Activated CD4-positive, CD25-positive, alpha-beta regulatory T cell treated with anti-CD3 and anti-CD28 coated beads, Interleukin-2, amount 50 U/mL, for 16 hours (primary cell): Measurements from ENCODE around the gene CFDP1.

Source experiments
- DNase-seq: peaks from one replicate; pipeline ENCODE4 v3.0.0-alpha.2; 2020; ENCODE audit warnings: low read depth, low spot score

CFDP1 gene

DNA sequence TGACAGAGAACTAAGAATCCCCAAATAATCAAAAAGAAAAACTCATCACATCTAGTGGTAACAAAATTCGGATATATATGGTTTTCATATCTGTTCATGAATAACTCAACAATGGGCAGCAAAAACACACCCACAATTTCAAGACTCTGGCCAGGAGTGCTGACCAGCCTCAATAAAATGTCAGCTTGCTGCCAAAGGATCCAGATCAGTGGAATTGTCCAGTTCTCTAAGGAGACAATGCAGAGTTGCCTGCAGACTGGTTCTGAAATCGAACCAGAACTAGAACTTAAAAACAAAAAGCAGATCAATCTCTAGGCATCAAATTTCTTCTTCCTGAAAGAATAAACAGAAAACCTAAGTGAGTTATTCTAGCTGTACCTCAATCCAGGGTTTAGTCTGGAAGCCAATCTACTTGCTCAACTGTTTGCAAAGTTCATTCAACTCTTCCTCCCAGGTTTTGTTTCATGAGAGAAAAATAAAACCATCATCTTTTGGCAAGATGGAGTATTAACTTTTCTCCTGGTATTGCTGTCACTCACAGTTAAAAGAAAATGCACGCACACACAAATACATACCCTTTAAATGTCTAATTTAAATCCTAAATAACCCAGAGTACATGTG lies 61.0 kb downstream of the CFDP1 start:
- DNase-seq, result no peak

DNA sequence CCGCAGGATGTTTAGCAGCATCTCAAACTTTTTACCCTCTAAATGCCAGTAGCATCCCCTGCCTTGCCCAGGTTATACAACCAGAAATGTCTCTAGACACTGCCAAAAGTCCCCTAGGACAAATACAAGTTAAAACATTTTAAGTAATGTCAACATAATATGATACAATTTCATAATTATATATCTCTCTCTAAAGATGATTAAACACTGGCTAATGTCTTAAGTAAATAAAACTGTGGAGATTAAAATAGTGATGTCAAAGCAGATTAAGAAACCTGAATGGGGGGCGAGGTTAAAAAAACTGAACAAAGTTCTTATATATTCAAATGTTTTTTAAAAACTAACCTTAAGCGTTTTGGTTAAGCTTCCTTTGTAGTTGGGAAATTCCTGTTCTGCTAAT lies 62.1 kb downstream of the CFDP1 start:
- no peak for DNase-seq

DNA sequence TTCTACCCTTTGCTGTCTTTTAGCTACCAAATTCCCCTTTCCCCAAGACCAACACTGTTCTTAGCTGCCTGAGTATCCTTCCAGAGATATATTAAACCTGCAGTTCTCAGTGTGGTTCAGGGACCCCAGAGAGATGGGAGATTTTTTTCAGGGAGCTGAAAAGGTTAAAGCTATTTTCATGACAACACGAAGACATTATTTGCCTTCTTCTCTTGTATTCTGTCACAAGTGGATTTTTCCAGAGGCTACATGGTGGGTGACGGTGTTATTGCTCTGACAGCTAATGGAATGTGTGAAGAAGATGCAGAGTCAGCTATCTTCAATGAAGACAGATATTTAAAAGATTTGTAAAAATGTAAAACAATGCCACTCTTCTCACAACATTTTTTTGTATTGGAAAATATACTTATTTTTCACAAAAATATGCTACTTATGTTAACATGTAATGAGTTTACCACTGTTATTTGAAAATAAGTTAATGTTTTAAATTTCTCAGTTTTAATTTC lies 69.0 kb downstream of the CFDP1 start:
- DNase-seq, result no peak

DNA sequence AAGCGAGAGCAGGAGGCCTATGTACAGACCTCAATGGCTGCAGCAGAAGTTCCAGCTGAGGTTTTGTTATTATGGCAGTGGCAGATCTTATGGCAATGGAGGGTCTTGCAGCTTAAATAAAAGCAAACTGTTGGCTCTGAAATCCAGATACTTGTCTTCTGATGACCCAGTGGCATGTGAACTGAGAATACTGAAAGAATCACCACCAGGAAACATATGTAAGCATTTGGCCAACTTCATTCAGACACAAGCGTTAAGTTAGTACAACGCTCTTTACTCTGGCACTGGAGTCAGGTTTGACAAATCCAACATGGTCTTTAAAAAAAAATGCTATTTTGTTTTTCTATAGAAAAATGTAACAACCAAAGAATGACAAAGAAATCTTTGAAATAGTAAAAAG lies 70.5 kb downstream of the CFDP1 start:
- no peak for DNase-seq

DNA sequence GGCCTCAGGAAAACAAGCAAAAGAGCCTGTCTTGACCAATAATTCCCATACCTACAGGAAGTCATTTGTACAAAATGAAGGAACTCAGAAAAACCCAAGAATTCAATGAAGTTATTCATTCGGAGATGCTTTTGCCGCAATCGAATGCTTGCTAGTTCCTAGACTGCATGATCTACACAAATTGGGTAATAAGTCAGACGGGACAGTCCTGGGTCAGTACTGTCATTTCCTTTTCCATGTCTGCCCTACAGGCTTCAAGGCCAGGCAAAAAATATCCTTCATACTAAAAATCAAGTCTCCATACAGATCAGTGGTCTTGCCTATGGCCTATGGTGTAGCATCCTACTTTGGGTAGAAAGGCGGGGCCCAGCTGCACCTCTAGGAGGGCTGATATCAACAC lies 71.4 kb downstream of the CFDP1 start:
- no peak for DNase-seq

DNA sequence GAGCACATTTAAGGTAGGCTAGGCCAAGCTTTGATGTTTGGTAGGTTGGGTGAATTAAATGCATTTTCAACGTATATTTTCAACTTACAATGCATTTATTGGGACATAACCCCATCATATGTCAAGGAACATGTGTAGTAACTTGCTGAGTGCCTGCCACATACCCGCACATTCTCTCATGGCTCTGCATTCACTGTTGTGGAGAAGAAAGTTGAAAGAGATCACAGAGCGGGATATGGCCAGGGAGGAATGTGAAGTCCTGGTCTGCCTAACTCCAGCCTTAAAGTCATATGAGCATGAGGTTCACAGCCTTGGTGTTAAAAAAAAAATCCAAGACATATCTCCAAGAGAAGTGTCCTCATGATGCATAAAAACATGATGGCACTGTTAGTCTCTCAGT lies 79.1 kb downstream of the CFDP1 start:
- DNase-seq, result no peak

DNA sequence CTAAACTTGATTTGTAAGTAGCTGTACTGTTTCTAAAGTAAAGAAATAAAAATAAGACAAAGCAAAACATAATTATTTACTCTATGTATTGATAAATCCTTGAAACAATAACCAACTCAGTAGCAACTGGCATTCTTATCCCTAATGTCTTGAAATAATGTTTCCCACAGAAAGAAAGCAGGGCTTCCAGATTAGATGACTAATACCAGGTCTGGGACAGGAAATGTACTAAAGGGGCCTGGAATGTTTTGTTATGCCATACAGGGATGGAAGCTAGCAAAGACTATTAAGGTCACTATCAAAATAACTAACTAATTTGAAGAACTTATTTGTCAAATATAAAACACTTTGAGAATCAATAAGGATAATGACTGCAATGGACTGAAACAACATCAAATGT lies 82.1 kb downstream of the CFDP1 start:
- no peak for DNase-seq

DNA sequence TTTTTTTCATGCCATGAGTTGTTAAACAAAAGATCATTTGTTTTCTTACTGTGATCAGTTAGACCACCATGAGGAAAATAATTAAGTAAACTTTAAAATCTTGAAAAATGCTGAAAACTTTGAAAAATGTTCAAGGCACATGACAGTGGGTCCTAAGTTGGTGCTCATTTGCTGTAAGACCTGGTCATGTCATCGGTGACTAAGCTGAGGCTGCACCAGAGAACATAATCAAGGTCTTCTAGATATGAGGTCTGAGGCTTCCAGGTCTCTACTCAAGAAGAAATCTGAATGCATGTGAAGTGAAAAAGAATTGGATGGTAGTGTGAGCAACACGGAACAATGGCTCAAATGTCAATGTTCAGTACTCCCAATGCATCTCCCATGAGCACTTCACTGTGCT lies 87.6 kb downstream of the CFDP1 start:
- DNase-seq, result no peak

DNA sequence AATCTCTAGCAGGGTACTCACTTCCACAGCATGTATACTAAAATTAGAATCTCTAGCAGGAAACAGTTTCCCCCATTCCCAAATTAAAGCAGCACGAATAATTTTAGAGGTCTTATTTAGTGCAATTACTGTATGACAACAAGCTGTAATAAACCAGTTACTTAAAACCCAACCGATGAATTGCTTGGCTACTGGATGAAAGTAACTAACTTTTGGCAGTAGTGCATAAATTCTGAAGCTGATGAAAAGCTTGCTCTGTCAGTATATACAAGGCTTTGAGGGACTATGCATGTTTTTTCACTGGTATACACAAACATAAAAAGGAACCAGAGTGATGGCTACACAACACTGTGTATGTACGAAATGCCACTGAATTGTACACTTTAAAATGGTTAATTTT lies 89.4 kb downstream of the CFDP1 start:
- no peak for DNase-seq

DNA sequence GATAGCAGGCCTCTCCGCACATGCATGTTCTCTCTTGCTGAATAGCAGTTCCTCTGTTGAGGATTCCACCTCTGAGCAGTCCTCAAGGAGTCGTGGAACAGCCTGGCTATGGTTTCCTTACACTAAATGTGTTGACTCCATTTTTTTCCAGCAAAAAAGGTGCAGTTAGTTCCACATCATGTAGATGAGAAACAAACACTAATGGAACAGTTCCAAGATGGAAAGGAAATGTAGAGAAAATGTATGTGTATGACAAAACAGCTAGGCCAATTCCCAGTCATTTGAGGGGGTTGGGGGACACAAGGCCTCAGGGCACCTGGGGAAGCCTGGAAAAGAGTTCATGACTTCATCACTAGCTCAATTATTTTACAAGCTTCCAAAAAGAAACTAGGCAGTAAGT lies 90.0 kb downstream of the CFDP1 start:
- no peak for DNase-seq

DNA sequence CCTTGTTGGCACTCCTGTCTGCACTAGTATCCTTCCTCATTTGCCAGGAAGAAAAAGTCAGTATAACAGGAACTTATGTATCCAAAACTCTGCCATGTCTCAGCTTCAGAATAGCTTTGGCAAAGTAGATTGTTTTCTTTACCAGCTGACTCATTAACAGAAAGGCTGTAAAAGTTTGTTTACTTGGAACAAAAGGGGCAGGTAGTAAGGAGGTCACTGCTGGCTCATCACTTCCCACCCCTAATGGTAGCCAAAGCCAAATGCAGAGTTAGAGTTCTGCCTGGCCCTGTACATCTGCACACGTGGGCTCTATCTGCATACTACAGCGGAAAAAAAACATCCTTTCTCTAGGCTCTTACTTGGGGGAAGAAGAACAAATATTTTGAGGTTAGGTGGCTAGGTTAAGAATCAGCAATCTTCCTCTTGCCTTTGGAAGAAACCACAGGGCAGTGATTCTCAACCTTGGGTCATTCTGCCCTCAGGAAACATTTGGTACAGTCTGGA lies 90.9 kb downstream of the CFDP1 start:
- no peak for DNase-seq

DNA sequence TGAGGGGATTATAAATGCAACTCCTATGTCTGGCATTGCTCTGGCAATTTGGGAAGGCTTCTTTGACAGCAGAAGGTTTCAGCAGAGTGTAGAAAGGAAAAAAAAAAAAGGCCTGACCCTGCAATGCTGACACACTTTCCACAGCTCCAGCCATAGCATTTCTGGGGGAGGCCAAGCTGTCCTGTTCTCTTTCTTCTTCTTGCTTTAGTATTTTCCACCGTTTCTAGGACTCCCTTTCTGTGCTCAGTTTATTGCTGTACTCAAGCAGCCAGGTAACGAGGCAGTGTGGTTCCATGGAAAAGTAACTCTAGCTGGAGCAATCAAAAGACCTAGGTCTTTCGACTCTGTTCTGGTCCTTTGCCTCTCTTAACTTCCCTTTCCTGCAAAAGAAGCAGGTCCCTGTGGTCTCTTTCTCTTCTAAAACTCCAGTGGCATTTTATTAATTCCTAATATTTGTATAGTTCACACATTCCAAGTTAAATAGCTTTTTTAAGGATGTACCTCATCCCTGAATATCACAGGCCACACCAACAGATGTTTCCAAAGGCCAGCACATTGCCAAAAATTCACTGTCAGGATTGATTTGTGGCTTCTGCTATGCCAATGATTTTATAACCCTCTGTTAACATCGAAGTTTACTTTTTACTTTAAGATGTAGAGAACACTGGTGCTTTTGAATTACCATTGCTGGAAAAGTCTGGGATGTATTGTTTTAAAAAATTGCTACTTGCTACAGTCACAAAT lies 91.6 kb downstream of the CFDP1 start:
- no peak for DNase-seq

DNA sequence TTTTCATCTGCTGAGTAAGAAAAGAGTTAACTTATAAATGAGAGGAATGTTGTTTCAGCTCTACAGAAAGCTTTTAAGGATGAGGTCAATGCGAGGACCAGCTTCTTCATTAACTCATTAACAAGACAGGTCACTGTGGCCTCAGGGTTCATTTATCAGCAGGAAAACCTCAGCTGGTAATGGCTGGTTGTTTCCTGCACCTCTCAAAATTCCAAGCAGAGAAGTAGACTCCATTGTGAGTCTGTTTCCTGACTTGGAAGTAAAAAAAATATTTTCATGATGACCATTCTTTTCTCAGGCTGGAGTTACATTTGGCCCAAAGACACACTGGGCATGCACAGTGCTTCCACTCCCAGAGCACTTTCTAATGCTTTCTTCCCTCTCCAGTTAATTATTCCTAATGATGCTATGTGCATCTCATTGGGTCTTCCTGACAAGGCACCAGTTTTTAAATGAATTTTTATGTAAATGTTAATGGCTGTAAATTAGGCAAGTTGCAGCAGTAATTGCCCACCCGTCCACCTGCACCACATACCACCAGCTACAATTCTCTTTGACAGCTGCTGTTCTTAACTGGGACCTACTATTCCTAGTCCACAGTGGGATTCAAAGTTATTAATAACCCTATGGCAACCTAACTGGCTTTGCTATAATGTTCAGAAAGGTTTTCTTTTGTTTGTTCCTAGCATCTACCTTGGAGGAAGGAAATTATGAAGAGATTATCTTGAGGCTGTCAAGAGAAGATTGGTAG lies 92.4 kb downstream of the CFDP1 start:
- DNase-seq, result no peak

DNA sequence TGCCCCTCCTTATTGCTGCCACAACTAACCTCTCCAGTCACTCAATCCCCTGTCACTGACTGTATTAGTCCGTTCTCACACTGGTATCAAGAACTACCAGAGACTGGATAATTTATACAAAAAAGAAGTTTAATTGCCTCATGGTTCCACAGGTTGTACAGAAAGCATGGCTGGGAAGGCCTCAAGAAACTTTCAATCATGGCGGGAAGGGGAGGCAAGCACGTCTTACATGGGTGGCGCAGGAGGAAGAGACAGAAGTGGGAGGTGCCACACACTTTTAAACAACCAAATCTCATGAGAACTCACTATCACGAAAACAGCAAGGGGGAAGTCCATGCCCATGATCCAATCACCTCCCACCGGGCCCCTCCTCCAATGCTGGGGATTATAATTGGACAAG lies 95.9 kb downstream of the CFDP1 start:
- DNase-seq, result no peak

DNA sequence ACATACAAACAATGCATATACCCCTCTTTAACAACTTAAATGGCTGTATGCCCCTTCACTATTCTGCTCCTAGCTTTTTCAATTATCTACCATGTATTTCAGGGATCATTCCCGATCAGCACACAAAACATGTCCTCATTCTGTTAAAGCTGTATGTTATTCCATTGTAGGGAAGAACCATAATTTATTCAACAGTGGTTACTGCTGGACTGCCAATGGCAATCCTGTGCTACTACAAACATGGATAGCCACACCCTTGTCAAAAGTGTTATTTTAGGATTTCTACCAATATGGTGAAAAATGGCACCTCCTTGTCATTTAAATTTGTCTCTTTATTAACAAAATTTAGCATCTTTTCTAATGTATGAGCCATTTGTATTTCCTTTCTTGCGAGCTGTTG lies 96.8 kb downstream of the CFDP1 start:
- DNase-seq, result no peak

DNA sequence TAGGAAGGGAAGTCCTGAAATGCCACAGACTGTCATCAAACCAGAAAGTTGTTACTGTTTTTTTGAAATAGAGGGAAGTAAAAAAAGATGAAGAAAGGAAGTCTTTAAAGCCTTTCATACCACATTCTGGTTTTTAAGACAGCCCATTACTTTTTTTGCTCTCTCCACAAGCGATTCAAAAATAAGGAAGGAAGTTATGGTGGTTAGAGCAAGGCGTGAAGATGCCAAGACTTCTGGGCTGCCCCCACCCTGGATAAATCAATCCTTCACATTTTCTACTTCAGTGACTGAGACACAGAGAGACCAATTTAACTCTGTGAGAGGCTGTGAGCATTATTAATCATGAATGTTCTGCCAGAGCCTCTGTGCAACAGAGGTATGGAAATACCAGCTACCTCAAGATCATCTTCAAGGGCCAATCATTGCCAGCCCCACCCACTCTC lies 99.6 kb downstream of the CFDP1 start:
- DNase-seq, result no peak

DNA sequence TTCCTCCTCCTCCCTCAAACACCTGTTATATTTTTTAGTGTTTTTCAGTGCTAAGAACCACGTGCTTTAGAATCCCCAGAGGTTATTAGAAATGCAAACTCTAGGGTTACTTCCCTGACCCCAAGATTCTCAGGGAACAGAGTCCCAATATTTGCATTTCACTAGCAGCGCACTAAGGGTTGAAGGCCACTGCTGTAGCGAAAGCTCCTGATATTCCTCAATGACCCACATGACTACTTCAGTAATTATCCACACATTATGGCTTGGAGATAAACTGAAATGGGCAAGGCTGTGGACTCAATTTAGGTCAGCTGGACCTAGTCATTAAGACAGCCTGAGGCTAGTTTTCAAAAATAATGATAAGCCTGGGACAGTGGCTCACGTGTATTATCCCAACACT lies 103.4 kb downstream of the CFDP1 start:
- DNase-seq, result no peak

DNA sequence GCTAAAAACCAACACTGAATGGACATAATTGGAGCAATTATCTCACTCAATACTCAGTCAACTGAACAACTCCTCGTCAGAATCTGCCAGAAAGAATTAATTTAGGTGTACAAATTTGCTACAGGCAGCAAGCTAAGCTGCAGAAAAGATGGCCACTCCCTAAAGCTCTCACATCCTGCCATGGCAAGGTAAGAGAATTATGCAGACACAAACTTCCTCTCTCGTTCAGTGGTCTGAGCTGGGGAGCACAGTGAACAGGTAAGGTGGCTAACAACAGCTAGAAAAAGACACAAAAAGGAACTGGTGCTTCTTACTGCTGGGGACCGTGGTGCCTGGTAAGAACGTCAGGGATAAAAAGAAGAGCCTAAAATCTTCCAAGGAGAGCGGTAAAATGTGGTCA lies 107.0 kb downstream of the CFDP1 start:
- DNase-seq, result no peak

DNA sequence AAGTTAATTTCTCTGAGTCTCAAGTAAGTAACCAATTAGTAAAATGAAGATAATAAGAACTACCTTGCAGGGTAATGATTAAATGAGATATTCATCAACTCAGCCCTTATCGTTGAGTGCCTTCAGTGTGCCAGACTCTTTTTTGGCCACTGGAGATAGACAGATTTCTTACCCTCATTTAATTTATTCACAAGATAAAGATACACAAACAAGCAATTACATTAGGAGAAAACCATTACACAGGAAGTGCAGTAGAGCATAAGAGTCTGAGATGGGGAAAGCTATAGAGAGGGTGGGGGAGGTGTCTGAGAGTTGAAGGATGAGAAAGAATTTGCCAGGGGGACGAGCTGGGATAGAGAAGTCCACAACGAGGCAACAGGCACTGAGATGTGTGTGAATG lies 109.4 kb downstream of the CFDP1 start:
- DNase-seq, result no peak

DNA sequence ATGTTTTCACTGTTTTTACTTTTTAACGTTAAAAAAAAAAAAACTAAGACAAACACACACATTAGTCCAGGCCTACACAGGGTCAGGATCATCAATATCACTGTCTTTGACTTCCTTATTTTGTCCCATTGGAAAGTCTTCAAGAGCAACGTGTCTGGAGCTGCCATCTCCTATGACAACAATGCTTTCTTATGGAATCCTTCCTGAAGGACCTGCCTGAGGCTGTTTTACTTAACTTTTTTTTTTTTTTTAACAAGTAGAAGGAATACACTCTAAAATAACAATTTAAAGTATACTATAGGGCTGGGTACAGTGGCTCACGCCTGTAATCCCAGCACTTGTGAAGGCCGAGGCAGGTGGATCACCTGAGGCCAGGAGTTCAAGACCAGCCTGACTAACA lies 110.1 kb downstream of the CFDP1 start:
- no peak for DNase-seq

DNA sequence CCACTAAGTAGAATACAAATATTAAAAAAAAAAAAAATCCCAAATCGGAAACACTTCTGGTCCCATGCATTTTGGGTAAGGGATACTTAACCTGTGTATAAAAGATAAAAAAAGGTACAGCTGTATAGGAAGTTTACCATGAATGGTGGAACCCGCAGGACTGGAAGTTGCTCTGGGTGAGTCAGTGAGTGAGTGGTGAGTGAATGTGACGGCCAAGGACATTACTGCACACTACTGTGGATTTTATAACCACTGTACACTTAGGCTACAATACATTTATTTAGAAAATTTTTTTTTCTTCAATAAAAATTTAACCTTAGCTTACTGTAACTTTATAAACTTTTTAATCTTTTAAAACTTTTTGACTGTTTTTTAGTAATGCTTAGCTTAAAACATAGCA lies 110.6 kb downstream of the CFDP1 start:
- DNase-seq, result no peak

DNA sequence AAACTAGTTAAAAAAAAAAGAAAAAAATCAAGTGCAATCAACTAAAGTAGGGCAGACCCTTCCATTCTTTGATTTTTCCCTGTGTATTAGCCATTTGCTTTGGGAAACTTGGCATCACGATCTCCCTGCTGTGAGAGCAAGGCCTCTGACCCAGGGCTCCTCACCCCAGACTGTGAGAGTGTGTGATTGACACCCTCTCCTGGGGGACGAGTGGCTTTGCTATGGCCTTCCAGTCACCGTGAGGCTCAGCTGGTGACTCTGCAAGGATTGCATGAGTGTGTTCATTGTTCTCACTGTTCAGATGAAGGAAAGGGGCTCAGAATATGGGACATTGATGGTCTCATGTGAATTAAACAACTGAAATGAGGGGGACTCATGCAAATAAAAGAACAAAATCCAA lies 112.9 kb downstream of the CFDP1 start:
- no peak for DNase-seq
